Glutamatergic neuron (in vitro differentiated cells): ENCODE measurements around the gene IGFBPL1. TPM values are rescaled to one million over a fixed set of nuclear protein-coding genes. Genes with fewer than 3 reads are reported as not detected.
"Not testable (repeated sequence)": the region's sequence is repeated elsewhere in the genome, so short reads cannot be mapped to it uniquely, and the experiment has no call there.

ENCODE experiments used
- DNase-seq: peaks from one replicate; pipeline ENCODE4 v3.0.0; 2022
- H3K27ac Mint-ChIP-seq: one replicate; pipeline ENCODE4 v1.8.0; 2020; ENCODE audit warnings: mild to moderate bottlenecking, mixed read lengths, inconsistent platforms; ENCODE audit not compliant: unreplicated experiment
- H3K27me3 Mint-ChIP-seq: one replicate; pipeline ENCODE4 v1.8.0; 2020; ENCODE audit warnings: mild to moderate bottlenecking, moderate library complexity, mixed read lengths, inconsistent platforms; ENCODE audit not compliant: unreplicated experiment
- H3K36me3 Mint-ChIP-seq: one replicate; pipeline ENCODE4 v1.8.0; 2020; ENCODE audit warnings: mild to moderate bottlenecking, mixed read lengths, inconsistent platforms; ENCODE audit not compliant: unreplicated experiment
- H3K4me1 Mint-ChIP-seq: one replicate; pipeline ENCODE4 v1.8.0; 2020; ENCODE audit warnings: mild to moderate bottlenecking, low read depth, mixed read lengths, inconsistent platforms; ENCODE audit not compliant: unreplicated experiment
- H3K4me3 Mint-ChIP-seq: one replicate; pipeline ENCODE4 v1.8.0; 2020; ENCODE audit warnings: mild to moderate bottlenecking, mixed read lengths, inconsistent platforms; ENCODE audit not compliant: unreplicated experiment
- H3K9me3 Mint-ChIP-seq: one replicate; pipeline ENCODE4 v1.8.0; 2020; ENCODE audit warnings: mild to moderate bottlenecking, moderate library complexity, mixed read lengths, inconsistent platforms; ENCODE audit not compliant: unreplicated experiment
- CTCF ChIP-seq: fragments of 200-600 bp; sonication (generic); IDR thresholded peaks from one replicate; pipeline ENCODE4 v1.5.0; 2021; ENCODE audit not compliant: partially characterized antibody, unreplicated experiment
- total RNA-seq: library from RNA; stranded (reverse); fragmentation: NEBNext Ultra II Directional; extraction: Animal tissue kit (Norgen Biotek cat#: 25700); gene quantifications from one replicate; pipeline ENCODE4 v1.2.1, GENCODE V29; 2021; ENCODE audit not compliant: unreplicated experiment

IGFBPL1 gene
- total RNA-seq, 1 donor from 2014 or later = 590 TPM

DNA sequence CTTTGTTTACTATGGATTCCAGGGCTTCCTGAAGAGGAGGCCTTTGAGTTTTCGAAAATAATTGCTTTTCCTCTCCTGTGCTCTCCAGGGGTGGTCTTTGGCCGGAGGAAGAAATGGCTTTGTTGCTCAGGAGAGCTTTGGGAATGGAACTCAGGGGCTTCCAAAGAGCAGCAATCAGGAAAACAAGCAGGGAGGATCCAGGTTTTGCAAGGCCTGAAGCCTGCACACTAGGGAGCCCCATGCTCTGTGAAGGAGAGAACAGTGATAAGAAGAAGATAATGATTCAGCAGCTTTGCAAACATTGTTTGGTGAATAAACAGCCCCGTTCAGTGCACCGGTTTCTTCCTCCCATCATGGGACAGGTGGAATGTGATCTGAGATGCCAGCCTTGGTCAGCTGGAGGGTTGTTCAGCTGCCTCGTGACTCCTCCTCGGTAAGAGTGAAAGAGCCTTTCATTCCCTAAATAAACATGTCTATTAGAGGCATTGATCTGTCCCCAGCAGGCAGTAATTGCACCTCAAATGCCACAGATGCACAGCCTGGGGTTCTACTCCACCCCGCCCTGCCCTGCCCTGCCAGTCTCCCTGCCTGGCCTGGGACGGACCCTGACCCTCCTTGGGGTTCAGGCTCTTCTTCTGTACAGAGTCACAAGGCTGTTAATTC, 43.3 kb downstream of the IGFBPL1 start:
- no peak overlapping the region for H3K4me3 Mint-ChIP-seq
- TF ChIP-seq CTCF = no peak
- peaks cover 12% of the 10 kb centered on the region for H3K4me1 Mint-ChIP-seq
- H3K27me3 Mint-ChIP-seq = no peaks in the 10 kb centered on the region
- H3K36me3 Mint-ChIP-seq = peaks cover 22% of the 10 kb centered on the region
- H3K27ac Mint-ChIP-seq = no peak overlapping the region
- peaks cover 12% of the 10 kb centered on the region for H3K9me3 Mint-ChIP-seq
- DNase-seq = no peak

DNA sequence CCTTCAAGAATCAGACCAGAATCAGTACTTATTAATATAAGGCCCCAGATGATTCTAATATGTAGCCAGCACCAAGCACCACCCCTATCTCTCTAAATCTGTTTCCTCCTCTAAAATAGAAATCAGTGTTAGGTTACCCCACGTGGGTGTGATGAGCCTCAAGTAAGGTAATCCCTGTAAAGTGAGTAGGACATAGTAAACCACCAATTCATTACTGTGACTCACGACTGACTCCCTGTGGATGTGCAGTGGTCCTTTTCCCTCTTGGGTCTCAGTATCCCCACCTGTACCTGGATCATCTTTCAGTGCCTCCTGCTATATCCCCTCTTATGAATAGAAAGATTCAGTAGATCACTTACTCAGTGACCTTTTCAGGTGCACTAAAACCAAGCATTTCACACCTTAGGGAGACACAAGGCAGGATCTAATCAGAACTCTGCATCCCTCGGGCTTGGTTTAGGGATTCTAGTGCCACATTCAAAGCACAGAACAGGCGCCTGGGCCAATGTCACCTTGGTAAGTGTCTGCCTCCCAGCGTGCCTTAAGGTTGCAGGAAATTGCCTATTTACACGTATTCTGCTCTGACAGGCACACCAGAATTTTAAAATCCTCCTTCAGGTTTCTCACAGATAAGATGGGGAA, 43.9 kb downstream of the IGFBPL1 start:
- DNase-seq = no peak
- no peak for TF ChIP-seq CTCF
- no peak overlapping the region for H3K4me3 Mint-ChIP-seq
- H3K9me3 Mint-ChIP-seq = peaks cover 12% of the 10 kb centered on the region
- peaks cover 16% of the 10 kb centered on the region for H3K4me1 Mint-ChIP-seq
- H3K36me3 Mint-ChIP-seq = peaks cover 15% of the 10 kb centered on the region
- H3K27me3 Mint-ChIP-seq = no peaks in the 10 kb centered on the region
- H3K27ac Mint-ChIP-seq = no peak overlapping the region

DNA sequence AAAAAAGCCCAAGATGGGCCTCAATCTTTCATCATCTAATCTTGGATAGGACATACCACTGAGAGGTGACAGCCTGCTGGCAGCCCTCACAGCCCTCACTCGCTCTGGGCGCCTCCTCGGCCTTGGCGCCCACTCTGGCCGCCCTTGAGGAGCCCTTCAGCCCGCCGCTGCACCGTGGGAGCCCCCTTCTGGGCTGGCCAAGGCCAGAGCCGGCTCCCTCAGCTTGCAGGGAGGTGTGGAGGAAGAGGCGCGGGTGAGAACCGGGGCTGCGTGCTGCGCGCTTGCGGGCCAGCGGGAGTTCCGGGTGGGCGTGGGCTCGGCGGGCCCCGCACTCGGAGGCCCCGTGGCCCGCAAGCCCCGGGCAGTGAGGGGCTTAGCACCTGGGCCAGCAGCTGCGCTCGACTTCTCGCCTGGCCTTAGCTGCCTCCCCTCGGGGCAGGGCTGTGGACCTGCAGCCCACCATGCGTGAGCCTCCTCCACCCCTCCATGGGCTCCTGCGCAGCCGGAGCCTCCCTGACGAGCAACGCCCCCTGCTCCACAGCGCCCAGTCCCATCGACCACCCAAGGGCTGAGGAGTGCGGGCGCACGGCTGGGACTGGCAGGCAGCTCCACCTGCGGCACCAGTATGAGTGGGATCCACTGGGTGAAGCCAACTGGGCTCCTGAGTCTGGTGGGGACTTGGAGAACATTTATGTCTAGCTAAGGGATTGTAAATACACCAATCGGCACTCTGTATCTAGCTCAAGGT, 46.7 kb downstream of the IGFBPL1 start:
- H3K27me3 Mint-ChIP-seq, DNase-seq, H3K9me3 Mint-ChIP-seq, H3K36me3 Mint-ChIP-seq, H3K27ac Mint-ChIP-seq, H3K4me3 Mint-ChIP-seq: not testable (repeated sequence)
- peaks cover 22% of the 10 kb centered on the region for H3K4me1 Mint-ChIP-seq

DNA sequence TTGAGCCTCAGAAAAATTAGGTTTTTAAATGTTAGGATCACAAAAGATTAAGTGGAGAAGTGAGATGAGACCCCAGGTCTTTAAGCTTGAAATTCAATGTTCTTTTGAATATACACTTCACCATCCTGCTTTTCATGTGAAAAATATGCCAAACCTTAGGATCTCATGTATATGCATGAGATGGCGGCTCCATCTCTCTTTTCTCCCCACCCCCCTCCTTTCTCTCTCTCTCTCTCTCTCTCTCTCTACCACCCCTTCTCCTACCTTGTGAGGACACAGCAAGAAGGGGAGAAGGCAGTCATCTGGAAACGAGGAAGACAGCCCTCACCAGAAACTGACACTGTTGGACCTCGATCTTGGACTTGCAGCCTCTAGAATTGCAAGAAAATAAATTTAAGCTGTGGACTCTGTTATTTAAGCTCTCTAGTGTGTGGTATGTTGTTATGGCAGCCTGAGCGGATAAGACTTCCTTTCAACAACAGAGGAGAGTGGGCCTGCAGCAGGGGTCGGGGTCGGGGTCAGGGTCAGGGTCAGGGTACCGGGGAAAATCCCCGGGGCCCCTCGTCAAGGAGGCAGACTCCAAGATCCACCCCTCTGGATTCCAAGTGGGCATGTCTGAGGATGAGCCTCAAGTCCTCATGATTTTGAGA, 48.1 kb downstream of the IGFBPL1 start:
- Mint-ChIP-seq H3K36me3 (peaks cover 4% of the 10 kb centered on the region), H3K9me3 (no peaks in the 10 kb centered on the region), H3K27ac (no peak overlapping the region), H3K27me3 (no peaks in the 10 kb centered on the region), H3K4me1 (peaks cover 21% of the 10 kb centered on the region), H3K4me3 (no peak overlapping the region)
- TF ChIP-seq CTCF = no peak
- DNase-seq = no peak

GRCh38 chr9:38375572-38375963, 48.7 kb downstream of the IGFBPL1 start:
- Mint-ChIP-seq H3K27ac (no peak overlapping the region), H3K4me3 (no peak overlapping the region), H3K27me3 (no peaks in the 10 kb centered on the region), H3K4me1 (peaks cover 15% of the 10 kb centered on the region), H3K9me3 (no peaks in the 10 kb centered on the region), H3K36me3 (peaks cover 4% of the 10 kb centered on the region)
- no peak for TF ChIP-seq CTCF
- no peak for DNase-seq
